Spleen (tissue), 7 donors: ENCODE measurements around the gene DBH.
"Not testable (repeated sequence)": the region's sequence is repeated elsewhere in the genome, so short reads cannot be mapped to it uniquely, and the experiment has no call there.

Experiments
- CTCF ChIP-seq, 11 experiments: fragments of 200-600 bp in 7 of 11; fragments of 450-650 bp in 4 of 11; sonication (generic) in 4 of 11; IDR thresholded peaks in 8 of 11; conservative IDR thresholded peaks in 3 of 11; 1 replicate in 7 of 11; 2 replicates in 4 of 11; pipeline versions ENCODE4 v1.4.0 to v1.8.0; 2016 to 2021; ENCODE audit warnings: antibody characterized with exemption in 11 of 11, inconsistent platforms in 4 of 11, mild to moderate bottlenecking in 1 of 11
- POLR2A ChIP-seq, 3 donors: fragments of 450-650 bp; IDR thresholded peaks; one replicate each; pipeline ENCODE4 v1.5.1; 2017; ENCODE audit warnings: antibody characterized with exemption in 3 of 3, mild to moderate bottlenecking in 1 of 3
- POLR2AphosphoS5 ChIP-seq, 3 donors: sonication (generic); formaldehyde crosslinking; IDR thresholded peaks; one replicate each; pipeline ENCODE4 v1.5.1; 2017; ENCODE audit warnings: antibody characterized with exemption in 3 of 3
- donor health status: DM: no; HTN: no; CAD: no; lungs with moderate emphysema.
- donor health status: DM: no; HTN: no; CAD: no.
- donor health status: DM: no; HTN: no; CAD: no.

GRCh38 chr9:133626008-133626407, 10.2 kb upstream of the DBH start:
- not testable (repeated sequence) for TF ChIP-seq POLR2AphosphoS5 (IDR thresholded peaks at IDR 0.05); CTCF (IDR thresholded peaks at IDR 0.05 in 8 of 11, conservative IDR thresholded peaks at IDR 0.05 in 3 of 11); POLR2A (IDR thresholded peaks at IDR 0.05)
